GM12878 (cell line): ENCODE data around the gene CCNL2. TPM values are rescaled to one million over a fixed set of nuclear protein-coding genes. Genes with fewer than 3 reads are reported as not detected.

Experiments used
- ATAC-seq: fragments of 200-7000 bp; cut with Tn5 transposase; 3 replicates; pipeline ENCODE4 v1.9.1; 2020; ENCODE audit warnings: mild to moderate bottlenecking, moderate library complexity
- BruUV-seq: library from RNA; stranded (reverse); fragments of 400-500 nt; replicated peaks from 2 replicates; lab custom pipeline; 2021; lab: Mats Ljungman, UMichigan
- CTCF ChIA-PET: fragments of 300-600 bp; sonication (Branson Sonifier 250); formaldehyde crosslinking; extraction: SDS; loops from one replicate; lab custom pipeline; 2021; ENCODE audit warnings: inconsistent platforms; lab: Yijun Ruan, JAX
- POLR2A ChIA-PET: fragments of 350-600 bp; formaldehyde crosslinking; extraction: SDS; loops from one replicate; lab custom pipeline; 2021; ENCODE audit warnings: inconsistent platforms; lab: Charles Lee
- RAD21 ChIA-PET: fragments of 300-600 bp; sonication (Branson Sonifier 250); formaldehyde crosslinking; loops from one replicate; lab custom pipeline; 2023; ENCODE audit warnings: antibody characterized with exemption; ENCODE audit not compliant: unreplicated experiment; lab: Charles Lee
- SMC1A ChIA-PET: fragments of 300-600 bp; sonication (Branson Sonifier 250); formaldehyde crosslinking; loops from one replicate; lab custom pipeline; 2023; ENCODE audit not compliant: unreplicated experiment, uncharacterized antibody; lab: Charles Lee
- DNase-seq: peaks from one replicate; pipeline ENCODE4 v3.0.0-alpha.2; 2011; ENCODE audit warnings: low read depth, low spot score
- FAIRE-seq: peaks from 3 replicates; lab custom pipeline; 2011; peaks lifted over from hg19 to GRCh38; lab: Jason Lieb, UNC
- H2AFZ ChIP-seq: 2 replicates; pipeline ENCODE4 v1.6.0; 2011; ENCODE audit warnings: low read depth, low read length, control low read depth; ENCODE audit not compliant: control insufficient read depth
- H3K27ac ChIP-seq: 2 replicates; pipeline ENCODE4 v1.5.1; 2011; ENCODE audit warnings: control low read depth; ENCODE audit not compliant: control insufficient read depth, insufficient read depth
- H3K27me3 ChIP-seq, 2 experiments: replicated peaks in 1 of 2; 2 replicates each; pipeline versions ENCODE4 v1.6.0 to v1.6.1; 2011; ENCODE audit warnings: low read length in 1 of 2; ENCODE audit not compliant: control insufficient read depth in 2 of 2, insufficient read depth in 2 of 2
- H3K36me3 ChIP-seq, 2 experiments: 2 replicates each; pipeline ENCODE4 v1.5.1; 2011; ENCODE audit warnings: low read length in 1 of 2; ENCODE audit not compliant: control insufficient read depth in 2 of 2, insufficient read depth in 2 of 2
- H3K4me1 ChIP-seq: 2 replicates; pipeline ENCODE4 v1.6.1; 2011; ENCODE audit warnings: mild to moderate bottlenecking, low read length, moderate library complexity, mixed read lengths; ENCODE audit not compliant: control insufficient read depth, insufficient read depth
- H3K4me2 ChIP-seq: 2 replicates; pipeline ENCODE4 v1.6.0; 2011; ENCODE audit warnings: control low read depth; ENCODE audit not compliant: control insufficient read depth, insufficient read depth
- H3K4me3 ChIP-seq: fragments of 200-600 bp; sonication (generic); 2 replicates; pipeline ENCODE4 v1.5.1; 2016
- H3K79me2 ChIP-seq: 2 replicates; pipeline ENCODE4 v1.6.0; 2011; ENCODE audit warnings: low read length; ENCODE audit not compliant: control insufficient read depth, insufficient read depth
- H3K9ac ChIP-seq: 2 replicates; pipeline ENCODE4 v1.8.0; 2011; ENCODE audit warnings: low read length, control low read depth, mixed read lengths; ENCODE audit not compliant: control insufficient read depth, insufficient read depth
- H3K9me3 ChIP-seq: replicated peaks from 3 replicates; pipeline ENCODE4 v1.5.1; 2011; ENCODE audit warnings: mild to moderate bottlenecking, low read length; ENCODE audit not compliant: control insufficient read depth, insufficient read depth
- H4K20me1 ChIP-seq: 2 replicates; pipeline ENCODE4 v1.6.0; 2011; ENCODE audit not compliant: control insufficient read depth, insufficient read depth
- BRCA1 ChIP-seq: IDR thresholded peaks from 2 replicates; pipeline ENCODE4 v1.6.1; 2011; ENCODE audit warnings: low read depth, low read length, improper control_type of control experiment
- CBX3 ChIP-seq: fragments of 200-600 bp; sonication (generic); IDR thresholded peaks from 2 replicates; pipeline ENCODE4 v1.6.1; 2016; ENCODE audit warnings: low read depth, borderline replicate concordance
- EP300 ChIP-seq, 2 experiments: fragments of 150-350 bp in 1 of 2; IDR thresholded peaks; 2 replicates each; pipeline ENCODE4 v1.6.1; 2011 to 2012; ENCODE audit warnings: low read depth in 2 of 2, low read length in 2 of 2, borderline replicate concordance in 1 of 2, improper control_type of control experiment in 1 of 2, inconsistent platforms in 1 of 2; ENCODE audit not compliant: control insufficient read depth in 1 of 2
- ESRRA ChIP-seq: IDR thresholded peaks from 2 replicates; pipeline ENCODE4 v1.6.1; 2012; ENCODE audit warnings: mild to moderate bottlenecking, low read length, improper control_type of control experiment
- FOXM1 ChIP-seq: IDR thresholded peaks from 2 replicates; pipeline ENCODE4 v1.6.1; 2012; ENCODE audit warnings: low read depth, mild to moderate bottlenecking, inconsistent platforms, low read length, moderate library complexity
- GATAD2B ChIP-seq: fragments of 450-650 bp; conservative IDR thresholded peaks from 2 replicates; pipeline ENCODE4 v1.6.1; 2017; ENCODE audit warnings: low read depth, mild to moderate bottlenecking, moderate library complexity
- IRF5 ChIP-seq: fragments of 450-650 bp; IDR thresholded peaks from 2 replicates; pipeline ENCODE4 v1.6.1; 2017; ENCODE audit warnings: borderline replicate concordance
- PRDM15 ChIP-seq: fragments of 450-650 bp; formaldehyde crosslinking; IDR thresholded peaks from 2 replicates; pipeline ENCODE4 v1.4.0; 2020; ENCODE audit warnings: mild to moderate bottlenecking, moderate library complexity
- RELB ChIP-seq: fragments of 450-650 bp; IDR thresholded peaks from 2 replicates; pipeline ENCODE4 v1.6.1; 2017; ENCODE audit warnings: low read depth, mild to moderate bottlenecking, moderate library complexity
- REST ChIP-seq: IDR thresholded peaks from 2 replicates; pipeline ENCODE4 v1.6.1; 2012; ENCODE audit warnings: mild to moderate bottlenecking, low read depth, low read length
- TCF7 ChIP-seq: IDR thresholded peaks from 2 replicates; pipeline ENCODE4 v1.6.1; 2014; ENCODE audit warnings: antibody characterized with exemption, borderline replicate concordance
- WRNIP1 ChIP-seq: IDR thresholded peaks from 2 replicates; pipeline ENCODE4 v1.6.1; 2011; ENCODE audit warnings: low read depth, low read length, improper control_type of control experiment, borderline replicate concordance
- YY1 ChIP-seq: IDR thresholded peaks from 2 replicates; pipeline ENCODE4 v1.6.1; 2011; ENCODE audit warnings: low read depth, mild to moderate bottlenecking, low read length
- ZNF384 ChIP-seq: IDR thresholded peaks from 2 replicates; pipeline ENCODE4 v1.6.1; 2012; ENCODE audit warnings: low read depth, mild to moderate bottlenecking, low read length, improper control_type of control experiment, borderline replicate concordance
- WGBS: methylation state at CpG from one replicate; pipeline ENCODE4 v1.1.6; 2016; ENCODE audit warnings: low lambda C conversion rate; ENCODE audit not compliant: insufficient replicate concordance, insufficient coverage; ENCODE audit errors: missing lambda C conversion rate; 5-methylcytosine and 5-hydroxymethylcytosine counted together
- in situ Hi-C: fragments of 300-500 bp; cut with MboI; formaldehyde crosslinking; loops from 9 replicates; pipeline ENCODE4 v1.14.3; 2018; ENCODE audit warnings: mixed read lengths
- intact Hi-C: fragments of 100-400 bp; cut with micrococcal nuclease; formaldehyde crosslinking; loops from one replicate; pipeline ENCODE4 v1.14.2; 2022; ENCODE audit not compliant: unreplicated experiment
- polyA plus RNA-seq, 11 experiments: library from polyadenylated mRNA; depleted of rRNA in 4 of 11; unstranded in 6 of 11; stranded (reverse) in 5 of 11; fragments of >200 nt; fragmentation: Nextera tagmentation in 4 of 11; fragmentation: Illumina TruSeq in 1 of 11; extraction: Ambion mirVana in 4 of 11; extraction: Trizol in 1 of 11; gene quantifications; 1 replicate in 1 of 11; 2 replicates in 10 of 11; pipeline versions ENCODE4 v1.2.1 to v1.2.3, GENCODE V29; 2011 to 2016; ENCODE audit warnings: inconsistent platforms in 2 of 11, missing spikeins in 2 of 11, low read depth in 1 of 11
- total RNA-seq, 4 experiments: library from RNA; depleted of rRNA in 3 of 4; stranded (reverse); fragments of >200 nt in 3 of 4; fragmentation: Illumina TruSeq in 1 of 4; extraction: Trizol in 1 of 4; gene quantifications; 2 replicates each; pipeline versions ENCODE4 v1.2.1 to v1.2.3, GENCODE V29; 2013 to 2021

CCNL2 gene
- total and polyA plus RNA-seq, 10 of the 15 experiments (the other 5 are each of a cell fraction or from before 2014, with no cell fraction given) = 2.1 to 143 (median 101) TPM

- Histone ChIP-seq H3K4me3 (no peak overlapping the region), H2AFZ (no peak overlapping the region), H3K9ac (no peak overlapping the region), H3K9me3 (no peaks in the 10 kb centered on the region), H4K20me1 (no peaks in the 10 kb centered on the region), H3K36me3 (no peaks in the 10 kb centered on the region), H3K4me1 (no peaks in the 10 kb centered on the region), H3K27ac (no peak overlapping the region), H3K4me2 (no peak overlapping the region), H3K27me3 (peaks cover 0 to 2% of the 10 kb centered on the region in 2 experiments; a peak in 2 of 4 replicates), H3K79me2 (no peaks in the 10 kb centered on the region)
- ChIA-PET POLR2A (no interaction called here), SMC1A (no interaction called here), RAD21 (no interaction called here), CTCF (interaction anchor here (1.7 kb wide), 1 partner anchor 10 kb away, joined by 5 read pairs; no protein-coding TSS in a partner anchor)
- ATAC-seq (no peak), FAIRE-seq (no peak), DNase-seq (no peak)
- in situ Hi-C loops = no loop called here
- 50% methylated on average over 18 of the region's 19 CpGs for whole genome bisulfite sequencing
- intact Hi-C loops = no loop called here
- BruUV-seq = no TSS peak
- TF ChIP-seq FOXM1 (no peak), ESRRA (no peak), BRCA1 (no peak), YY1 (no peak), REST (no peak), TCF7 (no peak), EP300 (IDR thresholded peaks at IDR 0.05; ENCODE audit: borderline replicate concordance in 1 of 2, control insufficient read depth in 1 of 2, low read depth in 2 of 2, low read length in 2 of 2) (no peak), RELB (no peak), CBX3 (no peak), GATAD2B (no peak), IRF5 (no peak), ZNF384 (no peak), PRDM15 (no peak), WRNIP1 (no peak)
These were observed 29.0 kb upstream of the CCNL2 start for GRCh38 chr1:1428174-1428573.
